OCI-LY7 (cell line): Measurements from ENCODE around the gene MTARC2.

Experiments used
- EZH2phosphoT487 ChIP-seq: fragments of 200-600 bp; sonication (generic); IDR thresholded peaks from 2 replicates; pipeline ENCODE4 v1.6.1; 2018; ENCODE audit warnings: low read depth, borderline replicate concordance, mild to moderate bottlenecking, mixed run types, antibody characterized with exemption, low read length, moderate library complexity, mixed read lengths
- TF ChIP-seq, protein P1 (sequence below): fragments of 200-600 bp; sonication (generic); conservative IDR thresholded peaks from 2 replicates; pipeline ENCODE4 v1.5.1; 2014; ENCODE audit warnings: mild to moderate bottlenecking, antibody characterized with exemption, low read length, moderate library complexity, mixed read lengths

DNA sequence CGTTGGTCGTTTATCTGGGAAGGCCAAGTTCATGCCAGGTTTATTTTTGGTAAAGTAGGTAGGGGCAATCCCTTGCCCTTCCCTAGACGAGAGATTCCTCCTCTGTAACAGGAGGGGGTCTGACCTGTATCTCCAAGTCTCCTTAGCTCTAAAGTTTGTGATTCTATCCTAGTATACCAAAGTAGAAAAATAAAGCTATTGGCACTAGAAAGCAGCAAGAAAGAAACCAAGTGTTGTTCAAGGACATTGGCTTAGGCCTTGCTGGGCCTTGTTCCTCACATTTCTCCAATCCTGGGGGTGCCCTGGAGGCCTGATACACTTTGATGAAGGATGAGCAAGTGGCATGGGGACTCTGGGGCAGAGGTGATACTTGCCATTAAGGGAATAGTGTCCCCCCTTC lies 814 bp downstream of the MTARC2 start:
- TF ChIP-seq, protein P1, sequence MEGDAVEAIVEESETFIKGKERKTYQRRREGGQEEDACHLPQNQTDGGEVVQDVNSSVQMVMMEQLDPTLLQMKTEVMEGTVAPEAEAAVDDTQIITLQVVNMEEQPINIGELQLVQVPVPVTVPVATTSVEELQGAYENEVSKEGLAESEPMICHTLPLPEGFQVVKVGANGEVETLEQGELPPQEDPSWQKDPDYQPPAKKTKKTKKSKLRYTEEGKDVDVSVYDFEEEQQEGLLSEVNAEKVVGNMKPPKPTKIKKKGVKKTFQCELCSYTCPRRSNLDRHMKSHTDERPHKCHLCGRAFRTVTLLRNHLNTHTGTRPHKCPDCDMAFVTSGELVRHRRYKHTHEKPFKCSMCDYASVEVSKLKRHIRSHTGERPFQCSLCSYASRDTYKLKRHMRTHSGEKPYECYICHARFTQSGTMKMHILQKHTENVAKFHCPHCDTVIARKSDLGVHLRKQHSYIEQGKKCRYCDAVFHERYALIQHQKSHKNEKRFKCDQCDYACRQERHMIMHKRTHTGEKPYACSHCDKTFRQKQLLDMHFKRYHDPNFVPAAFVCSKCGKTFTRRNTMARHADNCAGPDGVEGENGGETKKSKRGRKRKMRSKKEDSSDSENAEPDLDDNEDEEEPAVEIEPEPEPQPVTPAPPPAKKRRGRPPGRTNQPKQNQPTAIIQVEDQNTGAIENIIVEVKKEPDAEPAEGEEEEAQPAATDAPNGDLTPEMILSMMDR, result no peak
- TF ChIP-seq EZH2phosphoT487, result no peak
